ENCODE results near the gene TALDO1.

GRCh38 chr11:767238-767637 lies 20.0 kb downstream of the TALDO1 start:
- TF ChIP-seq EP300 (IDR thresholded peaks at IDR 0.05; ENCODE audit: borderline replicate concordance), result no peak
- TF ChIP-seq TAF1 (IDR thresholded peaks at IDR 0.05; ENCODE audit: low read depth), result no peak
- TF ChIP-seq NFIC (IDR thresholded peaks at IDR 0.05), result no peak
- no peak for TF ChIP-seq TEAD4 (IDR thresholded peaks at IDR 0.05)

Measured in Ishikawa (cell line).